ENCODE data around the gene NME8.
"Not testable (repeated sequence)": the region's sequence is repeated elsewhere in the genome, so short reads cannot be mapped to it uniquely, and the experiment has no call there.

NME8 gene

GRCh38 chr7:37848297-37848696, at the start of gene NME8:
NME8 (plus strand) TSS chr7:37848597; CDS start chr7:37850267, 1,670 bp downstream.
- no peak for DNase-seq

- no peak for DNase-seq
Measured at GRCh38 chr7:37806152-37806551, 42.2 kb upstream of the NME8 start.

GRCh38 chr7:37812161-37812580, 36.2 kb upstream of the NME8 start:
- DNase-seq, result not testable (repeated sequence)

GRCh38 chr7:37815671-37816371, 32.6 kb upstream of the NME8 start:
- no peak for DNase-seq

GRCh38 chr7:37816922-37817590, 31.3 kb upstream of the NME8 start:
- no peak for DNase-seq

GRCh38 chr7:37817591-37817960, 30.8 kb upstream of the NME8 start:
- no peak for DNase-seq

- no peak for DNase-seq
Measured at GRCh38 chr7:37817996-37818720, 30.2 kb upstream of the NME8 start.

- DNase-seq, result no peak
Measured at GRCh38 chr7:37820708-37821468, 27.5 kb upstream of the NME8 start.

- DNase-seq, result no peak
Measured at GRCh38 chr7:37822946-37823345, 25.5 kb upstream of the NME8 start.

- no peak for DNase-seq
Measured at GRCh38 chr7:37823557-37823956, 24.8 kb upstream of the NME8 start.

- no peak for DNase-seq
Measured at GRCh38 chr7:37825038-37825437, 23.4 kb upstream of the NME8 start.

GRCh38 chr7:37826825-37827224, 21.6 kb upstream of the NME8 start:
- DNase-seq, result no peak

GRCh38 chr7:37831244-37831643, 17.2 kb upstream of the NME8 start:
- DNase-seq, result no peak

GRCh38 chr7:37832194-37832593, 16.2 kb upstream of the NME8 start:
- peak in 1 of 2 experiments; percentile 30 for DNase-seq

- DNase-seq, result peak; percentile 46 to 47
Measured at GRCh38 chr7:37833107-37833817, 15.1 kb upstream of the NME8 start.

GRCh38 chr7:37833818-37834146, 14.6 kb upstream of the NME8 start:
- DNase-seq, result no peak

GRCh38 chr7:37853468-37853867, 5.1 kb downstream of the NME8 start:
- no peak for DNase-seq

GRCh38 chr7:37882086-37882485, 33.7 kb downstream of the NME8 start:
- no peak for DNase-seq

- no peak for DNase-seq
Measured at GRCh38 chr7:37893359-37893758, 45.0 kb downstream of the NME8 start.

- DNase-seq, result no peak
Measured at GRCh38 chr7:37894671-37895070, 46.3 kb downstream of the NME8 start.

GRCh38 chr7:37899712-37900247, 51.4 kb downstream of the NME8 start:
- DNase-seq, result no peak

- no peak for DNase-seq
Measured at GRCh38 chr7:37901236-37901827, 52.9 kb downstream of the NME8 start.
